Muscle layer of colon (tissue), 2 donors: ENCODE results near the gene SLC4A2.

Experiments used
- H3K27ac ChIP-seq: one replicate; pipeline ENCODE4 v1.7.0; 2013; ENCODE audit warnings: low read depth, mild to moderate bottlenecking, low read length, moderate library complexity
- H3K27me3 ChIP-seq, 2 donors: one replicate each; pipeline ENCODE4 v1.7.0; 2013; ENCODE audit warnings: low read length in 2 of 2, mild to moderate bottlenecking in 2 of 2; ENCODE audit not compliant: insufficient read depth in 2 of 2, control insufficient read depth in 1 of 2
- H3K36me3 ChIP-seq: one replicate; pipeline ENCODE4 v1.7.0; 2013; ENCODE audit warnings: mild to moderate bottlenecking, low read length; ENCODE audit not compliant: insufficient read depth
- H3K4me1 ChIP-seq: one replicate; pipeline ENCODE4 v1.7.0; 2013; ENCODE audit warnings: mild to moderate bottlenecking, low read length; ENCODE audit not compliant: insufficient read depth
- H3K4me3 ChIP-seq, 2 donors: one replicate each; pipeline ENCODE4 v1.7.0; 2013; ENCODE audit warnings: low read length in 2 of 2, low read depth in 1 of 2, mild to moderate bottlenecking in 1 of 2, moderate library complexity in 1 of 2
- H3K9ac ChIP-seq: one replicate; pipeline ENCODE4 v1.7.0; 2013; ENCODE audit warnings: low read length
- H3K9me3 ChIP-seq: one replicate; pipeline ENCODE4 v1.7.0; 2013; ENCODE audit warnings: mild to moderate bottlenecking, low read length
- donor health status: abdominal sarcoma.
- donor health status: Adenocarcinoma of cecum.

The SLC4A2 gene

GRCh38 chr7:151060113-151060415, 675 bp downstream of the SLC4A2 start:
- Histone ChIP-seq H3K9me3 (no peaks in the 10 kb centered on the region), H3K27me3 (no peaks in the 10 kb centered on the region), H3K9ac (peak overlapping the region; percentile 60), H3K4me1 (peaks cover 47% of the 10 kb centered on the region), H3K36me3 (peaks cover 6% of the 10 kb centered on the region), H3K27ac (peak overlapping the region; percentile 97), H3K4me3 (peak overlapping the region; percentile 94 to 97)

- Histone ChIP-seq H3K4me3 (peak overlapping the region; percentile 94 to 97), H3K4me1 (peaks cover 47% of the 10 kb centered on the region), H3K27ac (peak overlapping the region; percentile 97), H3K36me3 (peaks cover 12% of the 10 kb centered on the region), H3K9me3 (no peaks in the 10 kb centered on the region), H3K9ac (peak overlapping the region; percentile 60), H3K27me3 (no peaks in the 10 kb centered on the region)
These were observed 1.2 kb downstream of the SLC4A2 start for GRCh38 chr7:151060416-151061212.

GRCh38 chr7:151061213-151062110, 2.1 kb downstream of the SLC4A2 start:
- peak overlapping the region; percentile 97 for H3K27ac ChIP-seq
- H3K27me3 ChIP-seq: no peaks in the 10 kb centered on the region
- H3K4me1 ChIP-seq: peaks cover 46% of the 10 kb centered on the region
- no peaks in the 10 kb centered on the region for H3K9me3 ChIP-seq
- H3K9ac ChIP-seq: peak overlapping the region; percentile 60
- peaks cover 20% of the 10 kb centered on the region for H3K36me3 ChIP-seq
- H3K4me3 ChIP-seq: peak overlapping the region; percentile 38 to 97

GRCh38 chr7:151062111-151062398, 2.7 kb downstream of the SLC4A2 start:
- Histone ChIP-seq H3K9me3 (no peaks in the 10 kb centered on the region), H3K36me3 (peaks cover 24% of the 10 kb centered on the region), H3K27me3 (no peaks in the 10 kb centered on the region), H3K4me1 (peaks cover 41% of the 10 kb centered on the region), H3K27ac (peak overlapping the region; percentile 97), H3K9ac (peak overlapping the region; percentile 60), H3K4me3 (peak overlapping the region in 1 of 2 donors; percentile 97)

- Histone ChIP-seq H3K9ac (no peak overlapping the region), H3K36me3 (peaks cover 30% of the 10 kb centered on the region), H3K27me3 (no peaks in the 10 kb centered on the region), H3K27ac (peak overlapping the region; percentile 97), H3K4me1 (peaks cover 37% of the 10 kb centered on the region), H3K4me3 (peak overlapping the region in 1 of 2 donors; percentile 13), H3K9me3 (no peaks in the 10 kb centered on the region)
These were observed 3.2 kb downstream of the SLC4A2 start for GRCh38 chr7:151062399-151063211.

GRCh38 chr7:151063212-151063561, 3.8 kb downstream of the SLC4A2 start:
- H3K36me3 ChIP-seq: peaks cover 36% of the 10 kb centered on the region
- H3K27ac ChIP-seq: peak overlapping the region; percentile 44
- peak overlapping the region in 1 of 2 donors; percentile 13 for H3K4me3 ChIP-seq
- H3K9ac ChIP-seq: no peak overlapping the region
- H3K9me3 ChIP-seq: no peaks in the 10 kb centered on the region
- H3K27me3 ChIP-seq: no peaks in the 10 kb centered on the region
- H3K4me1 ChIP-seq: peaks cover 37% of the 10 kb centered on the region

GRCh38 chr7:151064454-151064853, 5.1 kb downstream of the SLC4A2 start:
- Histone ChIP-seq H3K4me3 (no peak overlapping the region), H3K36me3 (peaks cover 44% of the 10 kb centered on the region), H3K9ac (no peak overlapping the region), H3K4me1 (peaks cover 27% of the 10 kb centered on the region), H3K27ac (no peak overlapping the region), H3K9me3 (no peaks in the 10 kb centered on the region), H3K27me3 (no peaks in the 10 kb centered on the region)

GRCh38 chr7:151064993-151065392, 5.6 kb downstream of the SLC4A2 start:
- H3K4me1 ChIP-seq: peaks cover 27% of the 10 kb centered on the region
- H3K27me3 ChIP-seq: no peaks in the 10 kb centered on the region
- H3K4me3 ChIP-seq: no peak overlapping the region
- peaks cover 49% of the 10 kb centered on the region for H3K36me3 ChIP-seq
- no peak overlapping the region for H3K9ac ChIP-seq
- no peaks in the 10 kb centered on the region for H3K9me3 ChIP-seq
- H3K27ac ChIP-seq: no peak overlapping the region

- Histone ChIP-seq H3K27ac (no peak overlapping the region), H3K36me3 (peaks cover 54% of the 10 kb centered on the region), H3K4me3 (no peak overlapping the region)
These were observed 6.1 kb downstream of the SLC4A2 start for GRCh38 chr7:151065516-151065915.

GRCh38 chr7:151066273-151066974, 7.0 kb downstream of the SLC4A2 start:
- Histone ChIP-seq H3K9me3 (no peaks in the 10 kb centered on the region), H3K36me3 (peaks cover 61% of the 10 kb centered on the region), H3K4me3 (no peak overlapping the region), H3K27ac (no peak overlapping the region), H3K27me3 (no peaks in the 10 kb centered on the region), H3K9ac (no peak overlapping the region), H3K4me1 (peaks cover 16% of the 10 kb centered on the region)

More at GRCh38 chr7:151065516-151065915, 6.1 kb downstream of the SLC4A2 start:
- Histone ChIP-seq H3K4me1 (peaks cover 25% of the 10 kb centered on the region), H3K9ac (no peak overlapping the region), H3K27me3 (no peaks in the 10 kb centered on the region), H3K9me3 (no peaks in the 10 kb centered on the region)
